Thyroid gland (tissue), 4 donors: Measurements from ENCODE around the gene GAS6.

Source experiments
- POLR2A ChIP-seq, 2 donors: fragments of 450-650 bp; IDR thresholded peaks; one replicate each; pipeline ENCODE4 v1.6.1; 2017; ENCODE audit warnings: antibody characterized with exemption in 2 of 2, mild to moderate bottlenecking in 2 of 2, moderate library complexity in 1 of 2
- TF ChIP-seq, protein P1 (sequence below), 6 experiments: fragments of 200-600 bp in 3 of 6; fragments of 450-650 bp in 3 of 6; sonication (generic) in 3 of 6; IDR thresholded peaks; one replicate each; pipeline ENCODE4 v1.5.1; 2016 to 2019; ENCODE audit warnings: antibody characterized with exemption in 6 of 6, mild to moderate bottlenecking in 2 of 6, inconsistent platforms in 1 of 6, moderate library complexity in 1 of 6

DNA sequence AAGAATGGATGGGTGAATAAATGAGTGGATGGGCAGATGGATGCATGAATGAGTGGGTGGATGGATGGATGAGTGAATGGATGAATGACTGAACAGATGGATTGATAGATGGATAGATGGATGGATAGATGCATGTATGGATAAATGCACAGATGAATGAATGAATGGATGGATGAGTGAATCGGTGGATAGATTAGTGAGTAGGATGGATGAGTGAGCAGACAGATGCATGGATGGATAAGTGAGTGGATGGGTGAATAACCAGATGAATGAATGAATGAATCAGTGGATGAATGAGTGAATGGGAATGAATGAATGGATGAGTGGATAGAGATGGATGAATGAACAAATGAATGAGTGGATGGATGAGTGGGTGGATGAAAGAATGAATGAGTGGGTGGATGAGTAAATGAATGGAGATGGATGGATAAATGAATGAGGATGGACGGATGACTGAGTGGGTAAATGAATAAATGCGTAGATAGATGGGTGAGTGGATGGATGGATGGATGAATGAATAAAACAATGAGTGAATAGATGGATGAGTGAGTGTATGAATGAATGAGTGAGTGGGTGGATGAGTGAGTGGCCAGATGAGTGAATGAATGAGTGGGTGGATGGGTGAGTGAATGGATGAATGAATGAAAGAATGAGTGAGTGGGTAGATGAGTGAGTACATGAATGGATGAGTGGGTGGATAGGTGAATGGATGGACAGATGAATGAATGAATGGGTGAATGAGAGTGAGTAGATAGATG, 13.0 kb downstream of the GAS6 start:
- TF ChIP-seq, protein P1, sequence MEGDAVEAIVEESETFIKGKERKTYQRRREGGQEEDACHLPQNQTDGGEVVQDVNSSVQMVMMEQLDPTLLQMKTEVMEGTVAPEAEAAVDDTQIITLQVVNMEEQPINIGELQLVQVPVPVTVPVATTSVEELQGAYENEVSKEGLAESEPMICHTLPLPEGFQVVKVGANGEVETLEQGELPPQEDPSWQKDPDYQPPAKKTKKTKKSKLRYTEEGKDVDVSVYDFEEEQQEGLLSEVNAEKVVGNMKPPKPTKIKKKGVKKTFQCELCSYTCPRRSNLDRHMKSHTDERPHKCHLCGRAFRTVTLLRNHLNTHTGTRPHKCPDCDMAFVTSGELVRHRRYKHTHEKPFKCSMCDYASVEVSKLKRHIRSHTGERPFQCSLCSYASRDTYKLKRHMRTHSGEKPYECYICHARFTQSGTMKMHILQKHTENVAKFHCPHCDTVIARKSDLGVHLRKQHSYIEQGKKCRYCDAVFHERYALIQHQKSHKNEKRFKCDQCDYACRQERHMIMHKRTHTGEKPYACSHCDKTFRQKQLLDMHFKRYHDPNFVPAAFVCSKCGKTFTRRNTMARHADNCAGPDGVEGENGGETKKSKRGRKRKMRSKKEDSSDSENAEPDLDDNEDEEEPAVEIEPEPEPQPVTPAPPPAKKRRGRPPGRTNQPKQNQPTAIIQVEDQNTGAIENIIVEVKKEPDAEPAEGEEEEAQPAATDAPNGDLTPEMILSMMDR (IDR thresholded peaks at IDR 0.05), result no peak
- TF ChIP-seq POLR2A (IDR thresholded peaks at IDR 0.05), result no peak
